HG03159 (cell line): ENCODE results near the gene PRSS33.

Source experiments
- ATAC-seq: cut with Tn5 transposase; IDR thresholded peaks from one replicate; pipeline ENCODE4 v1.9.1; 2021; ENCODE audit warnings: mild to moderate bottlenecking, moderate library complexity; ENCODE audit not compliant: unreplicated experiment

The PRSS33 gene

DNA sequence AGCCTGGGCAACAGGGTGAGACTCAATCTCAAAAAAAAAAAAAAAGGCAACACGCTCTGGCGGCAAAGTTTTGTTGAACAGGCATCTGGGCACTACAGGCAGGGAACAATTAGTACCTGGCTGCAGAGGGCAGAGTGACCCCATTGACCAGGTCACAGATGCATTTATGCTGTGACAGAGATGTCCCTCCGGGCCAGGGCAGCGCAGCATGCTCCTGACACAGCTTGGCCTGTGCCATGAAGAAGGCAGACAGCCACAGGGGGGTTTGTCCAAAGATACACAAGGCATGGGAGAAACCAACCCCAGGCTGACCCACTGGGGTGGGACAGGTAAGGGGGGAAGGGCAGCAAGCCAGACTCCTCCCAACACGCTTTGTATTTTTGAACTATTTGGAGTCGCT is 42.6 kb downstream of the PRSS33 start:
- no peak for ATAC-seq

DNA sequence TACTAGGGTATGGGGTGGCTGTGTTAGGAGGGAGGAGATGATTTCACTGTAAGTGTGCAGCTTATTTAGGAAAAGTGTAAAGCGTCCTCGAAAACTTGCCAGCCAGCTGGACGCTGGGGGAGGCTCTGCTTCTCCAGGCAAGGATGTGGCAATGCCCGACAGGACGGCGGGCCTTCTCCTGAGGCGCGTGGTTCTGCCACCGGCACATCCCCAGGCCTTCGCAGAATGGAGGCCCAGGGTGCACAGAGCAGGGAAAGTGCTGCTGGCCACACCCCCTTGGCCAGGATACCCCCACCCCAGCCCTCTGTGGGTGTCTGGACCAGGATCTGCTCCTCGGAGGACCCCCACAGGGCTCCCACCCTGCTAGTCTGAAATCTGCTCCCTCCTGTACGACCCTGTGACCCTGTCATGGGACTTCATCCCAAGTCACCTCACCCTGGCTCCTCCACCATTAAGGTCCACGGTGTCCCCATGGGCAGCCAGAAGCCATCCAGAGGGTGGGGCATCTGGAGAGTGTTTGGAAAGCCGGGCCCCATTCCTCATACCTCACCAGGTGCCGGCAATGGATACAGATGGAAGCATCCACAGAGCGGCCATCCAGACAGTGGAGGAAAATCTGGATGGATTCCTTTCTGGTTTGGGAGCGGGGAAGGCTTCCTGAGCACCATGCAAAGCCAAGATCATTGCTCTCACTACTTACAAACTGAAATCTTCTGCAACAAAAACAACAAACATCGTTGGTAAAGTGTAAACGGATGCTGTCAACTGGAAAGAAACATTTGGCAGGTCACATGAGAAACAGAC is 44.2 kb downstream of the PRSS33 start:
- no peak for ATAC-seq

DNA sequence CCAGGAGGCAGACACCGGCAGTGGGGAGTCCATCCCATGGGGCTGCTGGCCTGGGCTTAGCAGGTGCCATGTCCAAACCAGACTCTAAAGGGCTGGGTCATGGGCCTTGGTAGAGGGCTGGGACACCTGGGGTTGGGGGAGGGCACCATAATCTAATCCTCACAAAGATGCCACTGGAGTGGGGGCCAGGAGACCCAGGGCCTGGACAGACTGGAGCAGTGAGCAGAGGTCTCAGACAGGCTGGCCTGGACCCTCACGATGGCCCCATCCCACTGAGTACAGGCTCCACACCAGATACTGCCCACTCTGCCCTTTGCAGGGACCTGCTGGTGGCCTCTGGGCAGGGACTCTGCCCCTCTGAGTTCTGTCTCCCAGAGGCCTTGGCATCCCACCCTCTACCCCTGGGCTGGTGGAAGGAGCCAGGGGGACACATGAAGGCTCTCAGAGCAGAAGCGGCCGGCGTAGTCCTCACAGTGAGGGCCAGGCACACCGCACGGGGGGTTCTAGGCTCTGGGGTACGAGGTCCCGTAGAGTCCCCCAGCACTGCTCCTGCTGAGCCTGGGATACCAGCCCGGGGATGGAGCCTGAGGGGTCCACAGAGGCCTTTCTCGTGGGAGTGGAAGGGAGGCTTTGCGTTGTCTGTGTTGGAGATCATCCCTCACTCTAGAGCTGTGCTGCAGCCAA is 44.9 kb downstream of the PRSS33 start:
- no peak for ATAC-seq

DNA sequence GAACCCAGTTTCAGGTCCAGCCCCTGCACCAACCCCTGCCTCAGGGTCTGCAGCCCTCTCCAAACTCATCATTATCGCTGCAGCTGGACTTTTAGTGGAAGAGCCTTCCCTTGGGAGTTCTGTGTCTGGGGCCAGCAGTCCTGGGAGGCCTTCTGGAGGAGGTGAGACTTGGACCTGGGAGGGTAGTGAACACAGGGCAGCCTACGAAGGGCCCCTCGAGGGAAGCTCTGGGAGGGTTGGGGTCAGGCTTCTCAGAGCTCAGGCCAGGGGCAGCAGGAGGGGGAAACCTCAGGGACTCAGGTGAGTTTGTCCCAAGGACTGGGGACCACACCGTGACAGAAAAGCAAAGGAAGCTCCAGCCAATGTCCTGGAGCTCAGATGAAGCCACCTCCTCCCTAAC is 46.2 kb downstream of the PRSS33 start:
- ATAC-seq: no peak

DNA sequence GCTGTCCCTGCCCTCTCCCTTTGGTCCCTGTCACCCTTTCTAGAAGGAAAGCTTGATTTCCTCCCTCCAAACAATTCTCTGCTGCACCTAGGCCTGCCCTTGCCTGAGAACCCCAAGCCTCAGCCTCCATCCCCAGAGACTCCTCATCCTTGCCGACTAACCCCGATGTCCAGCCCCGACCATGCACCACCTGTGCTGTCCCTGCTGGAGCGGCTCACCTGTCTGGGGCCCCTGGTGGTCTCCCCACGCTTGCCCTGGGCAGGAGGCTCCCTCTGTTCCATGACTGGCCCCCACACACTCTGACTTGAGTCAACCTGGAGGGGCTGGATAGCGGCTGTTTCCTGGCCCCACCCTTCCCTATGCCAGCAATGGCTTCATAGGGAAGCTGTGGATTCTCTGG is 46.9 kb downstream of the PRSS33 start:
- ATAC-seq: no peak

DNA sequence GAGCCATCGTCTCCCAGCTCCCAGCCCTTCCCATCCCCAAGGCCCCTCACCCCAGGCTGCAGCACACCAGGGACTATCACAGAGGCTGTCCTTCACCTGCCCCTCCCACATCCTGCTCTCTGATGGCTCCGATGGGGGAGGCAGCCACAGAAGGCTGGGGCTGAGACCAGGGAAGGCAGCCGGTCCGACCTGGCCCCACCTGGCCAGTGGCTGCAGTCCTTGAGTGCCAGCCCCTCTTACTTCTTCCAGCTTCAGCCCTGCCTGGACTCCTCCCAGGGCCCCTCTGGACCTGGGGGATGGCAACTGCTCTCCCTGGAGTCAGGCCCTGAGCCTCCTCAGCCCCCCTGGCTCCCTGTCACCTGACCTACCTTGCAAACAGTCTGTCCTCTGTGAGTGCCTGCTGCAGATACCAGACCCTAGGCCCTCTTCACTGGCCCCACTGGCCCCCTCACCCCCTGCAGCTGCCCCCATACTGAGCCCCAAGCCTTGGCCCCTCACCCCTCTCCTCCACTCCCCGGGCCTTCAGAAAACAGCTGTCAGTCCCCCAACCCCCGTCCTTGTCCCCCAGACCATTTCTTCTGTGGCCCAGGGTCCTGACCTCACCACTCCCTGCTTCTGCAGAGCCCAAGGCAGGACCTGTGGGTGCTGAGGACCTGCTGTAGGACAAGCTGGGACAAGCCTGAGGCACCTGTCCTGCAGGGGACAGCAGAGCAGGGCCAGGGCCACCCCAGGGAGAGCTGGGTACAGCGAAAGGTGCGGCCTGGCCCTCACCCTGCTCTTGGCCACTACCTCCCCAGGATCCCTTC is 47.5 kb downstream of the PRSS33 start:
- no peak for ATAC-seq

DNA sequence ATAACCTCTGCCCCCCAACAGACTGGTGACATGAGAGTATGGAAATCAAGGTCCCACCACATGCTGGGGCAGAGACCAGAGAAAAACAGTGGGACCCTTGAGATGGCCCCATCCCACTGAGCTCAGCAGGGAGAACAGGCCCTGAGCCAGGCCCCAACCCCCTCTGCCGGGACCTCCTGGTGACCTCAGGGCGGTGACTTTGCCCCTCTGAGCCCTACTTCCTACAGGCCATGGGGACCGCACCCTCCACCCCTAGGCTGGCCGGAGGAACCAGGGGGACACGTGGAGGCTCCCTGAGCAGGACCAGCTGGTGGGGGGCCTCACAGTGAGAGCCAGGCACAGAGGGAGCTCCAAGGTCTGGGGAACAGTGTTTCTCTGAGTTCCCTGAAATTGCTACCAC is 48.7 kb downstream of the PRSS33 start:
- no peak for ATAC-seq

DNA sequence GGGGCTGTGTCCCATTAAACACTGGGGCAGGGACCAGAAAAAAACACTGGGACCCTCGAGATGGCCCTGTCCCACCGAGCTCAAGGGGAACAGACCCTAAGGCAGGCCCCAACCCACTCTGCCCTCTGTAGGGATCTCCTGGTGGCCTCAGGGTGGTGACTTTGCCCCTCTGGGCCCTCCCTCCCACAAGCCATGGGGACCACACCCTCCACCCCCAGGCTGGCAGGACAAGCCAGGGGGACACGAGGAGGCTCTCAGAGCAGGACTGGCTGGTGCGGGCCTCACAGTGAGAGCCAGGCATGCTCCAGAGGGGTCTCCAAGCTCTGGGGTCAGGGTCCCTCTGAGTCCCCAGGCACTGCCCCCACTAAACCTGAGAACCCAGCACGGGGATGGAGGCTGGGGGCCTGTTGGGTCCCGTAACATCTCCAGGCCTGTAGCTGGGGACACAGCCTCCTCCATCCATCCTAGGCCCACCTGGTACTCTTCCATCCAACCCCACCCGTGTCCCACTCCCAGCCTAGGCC is 49.4 kb downstream of the PRSS33 start:
- ATAC-seq: no peak

DNA sequence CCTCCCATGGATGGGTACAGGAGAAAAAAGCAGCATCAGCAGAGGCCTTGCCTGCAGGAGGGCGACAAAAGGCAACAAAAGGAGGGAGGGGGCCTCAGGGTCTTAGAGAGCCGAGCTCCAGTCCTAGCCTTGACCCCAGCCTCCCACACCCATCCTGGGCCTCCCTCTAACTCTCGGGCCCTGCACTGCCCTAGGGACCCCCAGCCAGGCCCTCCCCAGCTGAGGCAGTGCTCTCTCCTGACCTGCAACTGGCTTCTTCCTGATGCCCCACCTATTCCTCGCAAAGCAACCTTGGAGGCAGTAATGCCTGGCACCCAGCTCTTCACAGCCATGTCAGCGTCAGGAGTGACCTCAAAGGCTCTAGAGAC is 50.1 kb downstream of the PRSS33 start:
- no peak for ATAC-seq

DNA sequence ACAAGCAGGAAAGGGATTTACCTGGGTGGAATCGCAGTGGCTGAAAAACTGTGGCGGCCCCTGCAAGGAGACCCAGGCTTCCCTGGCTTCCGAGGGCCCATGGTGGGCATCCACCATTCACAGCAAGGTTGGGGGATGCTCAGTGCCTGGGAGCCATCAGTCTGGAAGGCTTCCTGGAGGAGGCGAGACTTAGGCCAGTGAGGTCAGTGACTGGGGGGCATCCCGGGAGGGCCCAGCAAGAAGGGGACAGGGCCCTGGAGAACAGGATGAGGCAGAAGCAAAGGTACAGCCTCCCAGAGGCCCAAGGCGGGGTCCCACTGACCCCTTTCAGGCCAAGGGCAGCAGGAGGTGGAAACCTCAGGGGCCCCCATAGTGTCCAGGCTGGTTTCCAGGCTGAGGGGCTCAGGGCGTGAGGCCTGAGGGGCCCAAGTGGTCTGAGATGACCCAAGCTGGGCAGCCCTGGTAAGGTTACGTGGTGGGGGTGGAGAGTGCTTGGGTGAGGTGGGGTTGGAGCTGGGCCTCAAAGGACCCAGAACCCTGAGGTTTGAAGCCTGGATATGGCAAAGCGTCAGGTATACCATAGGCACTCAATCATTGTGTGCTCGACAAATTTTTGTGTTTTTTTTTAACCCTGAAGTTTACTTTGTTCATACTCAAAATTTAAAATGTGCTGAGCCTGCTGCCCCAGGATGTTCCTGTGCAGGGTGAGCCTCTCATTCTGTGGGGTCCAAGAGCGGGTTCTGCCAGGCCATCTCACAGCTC is 50.7 kb downstream of the PRSS33 start:
- no peak for ATAC-seq

DNA sequence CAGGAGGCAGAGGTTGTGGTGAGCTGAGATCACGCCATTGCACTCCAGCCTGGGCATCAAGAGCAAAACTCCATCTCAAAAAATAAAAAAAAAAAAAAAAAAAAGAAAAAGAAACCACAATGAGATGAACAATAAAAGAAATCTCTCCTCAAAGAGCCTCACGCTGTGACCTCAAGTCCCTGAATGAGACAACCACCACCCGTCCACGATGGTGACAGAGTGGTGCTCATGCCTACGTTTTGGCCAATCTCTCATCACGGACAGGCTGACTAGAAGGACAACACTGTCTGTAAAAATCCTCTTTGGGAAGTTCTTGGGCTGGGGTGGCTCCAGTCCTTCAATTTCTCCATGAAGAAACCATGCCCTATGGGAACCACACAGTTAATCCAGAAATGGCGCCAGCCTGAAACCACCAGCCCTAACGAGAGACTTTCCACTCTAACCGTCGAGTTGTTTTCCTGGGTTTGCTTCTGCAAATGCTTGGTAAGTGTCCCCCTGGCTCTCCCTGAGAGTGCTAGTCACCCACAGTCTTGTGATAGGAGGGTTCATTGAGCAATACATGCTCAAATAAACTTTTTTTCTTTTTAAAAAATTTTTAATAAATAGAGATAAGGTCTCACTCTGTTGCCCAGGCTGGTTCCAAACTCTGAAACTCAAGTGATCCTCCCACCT is 52.4 kb downstream of the PRSS33 start:
- ATAC-seq: no peak
